Gastroesophageal sphincter (tissue), 4 donors: ENCODE results near the gene SEMA3D. TPM values are rescaled to one million over a fixed set of nuclear protein-coding genes. Genes with fewer than 3 reads are reported as not detected.

Experiments
- ATAC-seq: fragments of 150-250 bp; one replicate; pipeline ENCODE4 v1.9.1; 2016; ENCODE audit warnings: mild to moderate bottlenecking, moderate library complexity
- H3K27ac ChIP-seq, 4 donors: fragments of 200-600 bp; sonication (generic) in 3 of 4; 1 replicate in 3 of 4; 2 replicates in 1 of 4; pipeline ENCODE4 v1.5.1; 2016 to 2019
- H3K27me3 ChIP-seq: fragments of 200-600 bp; sonication (generic); one replicate; pipeline ENCODE4 v1.5.1; 2019
- H3K36me3 ChIP-seq, 2 donors: fragments of 200-600 bp; sonication (generic); one replicate each; pipeline ENCODE4 v1.5.1; 2019; ENCODE audit warnings: control low read depth in 1 of 2
- H3K4me1 ChIP-seq, 3 donors: fragments of 200-600 bp; sonication (generic); 1 replicate in 2 of 3; 2 replicates in 1 of 3; pipeline ENCODE4 v1.5.1; 2016 to 2019; ENCODE audit warnings: control low read depth in 2 of 3
- H3K4me3 ChIP-seq, 2 donors: fragments of 200-600 bp; sonication (generic); one replicate each; pipeline ENCODE4 v1.5.1; 2019; ENCODE audit warnings: mild to moderate bottlenecking in 1 of 2, moderate library complexity in 1 of 2
- H3K9me3 ChIP-seq, 3 donors: fragments of 200-600 bp; sonication (generic); one replicate each; pipeline ENCODE4 v1.5.1; 2017 to 2019; ENCODE audit warnings: control low read depth in 2 of 3
- CTCF ChIP-seq, 4 experiments: fragments of 200-600 bp in 2 of 4; fragments of 450-650 bp in 2 of 4; sonication (generic) in 1 of 4; IDR thresholded peaks; one replicate each; pipeline ENCODE4 v1.5.1; 2017 to 2019; ENCODE audit warnings: antibody characterized with exemption in 4 of 4, mild to moderate bottlenecking in 2 of 4, moderate library complexity in 2 of 4
- EP300 ChIP-seq: sonication (generic); formaldehyde crosslinking; IDR thresholded peaks from one replicate; pipeline ENCODE4 v1.6.1; 2017; ENCODE audit warnings: antibody characterized with exemption, mild to moderate bottlenecking
- POLR2A ChIP-seq, 2 donors: fragments of 450-650 bp; IDR thresholded peaks; one replicate each; pipeline ENCODE4 v1.6.1; 2017; ENCODE audit warnings: antibody characterized with exemption in 2 of 2, mild to moderate bottlenecking in 2 of 2, moderate library complexity in 1 of 2
- POLR2AphosphoS5 ChIP-seq: sonication (generic); formaldehyde crosslinking; IDR thresholded peaks from one replicate; pipeline ENCODE4 v1.6.1; 2017; ENCODE audit warnings: antibody characterized with exemption
- WGBS, 2 donors: methylation state at CpG; one replicate each; pipeline ENCODE4 v1.1.5; 2018; ENCODE audit warnings: low coverage in 1 of 2; 5-methylcytosine and 5-hydroxymethylcytosine counted together
- total RNA-seq, 4 donors: library from RNA; depleted of rRNA; stranded (reverse); fragments of >200 nt; gene quantifications; one replicate each; pipeline ENCODE4 v1.1.0, GENCODE V29; 2016

The SEMA3D gene
- total RNA-seq, 4 donors from 2014 or later: 0.27 to 24.6 (median 6.5) TPM

GRCh38 chr7:85052056-85052737 is 134.7 kb downstream of the SEMA3D start:
- no peaks in the 10 kb centered on the region for H3K4me1 ChIP-seq
- no peak overlapping the region for H3K4me3 ChIP-seq
- no peaks in the 10 kb centered on the region for H3K27me3 ChIP-seq
- TF ChIP-seq POLR2A (IDR thresholded peaks at IDR 0.05) (no peak), CTCF (IDR thresholded peaks at IDR 0.05) (no peak), POLR2AphosphoS5 (no peak), EP300 (no peak)
- H3K27ac ChIP-seq: no peak overlapping the region
- H3K9me3 ChIP-seq: no peaks in the 10 kb centered on the region
- 88 to 90% methylated on average over 4 of the region's 4 CpGs for WGBS, 2 donors
- H3K36me3 ChIP-seq: no peaks in the 10 kb centered on the region
- no peak for ATAC-seq

DNA sequence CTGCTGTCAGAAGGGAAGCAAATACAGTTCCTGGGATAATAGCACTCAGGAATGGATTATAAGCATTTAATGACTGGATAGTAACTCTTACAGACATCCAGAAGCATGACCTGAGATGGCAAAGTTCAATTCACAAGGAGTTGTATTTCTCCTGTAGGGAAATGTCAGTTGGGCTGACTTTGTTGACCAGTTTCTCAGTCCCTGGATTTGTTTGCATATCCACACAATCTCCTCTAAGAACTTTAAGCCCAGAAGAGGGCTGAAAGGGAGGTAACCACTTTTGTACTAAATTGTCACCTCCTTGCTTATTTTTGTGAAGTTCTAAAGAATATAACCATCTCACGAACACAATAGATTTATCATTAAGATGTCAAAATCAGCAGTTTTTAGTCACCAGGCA is 140.3 kb downstream of the SEMA3D start:
- H3K27me3 ChIP-seq: no peaks in the 10 kb centered on the region
- TF ChIP-seq POLR2A (IDR thresholded peaks at IDR 0.05) (no peak), CTCF (IDR thresholded peaks at IDR 0.05) (no peak), EP300 (no peak), POLR2AphosphoS5 (no peak)
- H3K36me3 ChIP-seq: no peaks in the 10 kb centered on the region
- H3K9me3 ChIP-seq: no peaks in the 10 kb centered on the region
- no peaks in the 10 kb centered on the region for H3K4me1 ChIP-seq
- H3K4me3 ChIP-seq: no peak overlapping the region
- WGBS, 2 donors: 88 to 100% methylated on average over 1 of the region's 1 CpG
- no peak for ATAC-seq
- H3K27ac ChIP-seq: no peak overlapping the region

DNA sequence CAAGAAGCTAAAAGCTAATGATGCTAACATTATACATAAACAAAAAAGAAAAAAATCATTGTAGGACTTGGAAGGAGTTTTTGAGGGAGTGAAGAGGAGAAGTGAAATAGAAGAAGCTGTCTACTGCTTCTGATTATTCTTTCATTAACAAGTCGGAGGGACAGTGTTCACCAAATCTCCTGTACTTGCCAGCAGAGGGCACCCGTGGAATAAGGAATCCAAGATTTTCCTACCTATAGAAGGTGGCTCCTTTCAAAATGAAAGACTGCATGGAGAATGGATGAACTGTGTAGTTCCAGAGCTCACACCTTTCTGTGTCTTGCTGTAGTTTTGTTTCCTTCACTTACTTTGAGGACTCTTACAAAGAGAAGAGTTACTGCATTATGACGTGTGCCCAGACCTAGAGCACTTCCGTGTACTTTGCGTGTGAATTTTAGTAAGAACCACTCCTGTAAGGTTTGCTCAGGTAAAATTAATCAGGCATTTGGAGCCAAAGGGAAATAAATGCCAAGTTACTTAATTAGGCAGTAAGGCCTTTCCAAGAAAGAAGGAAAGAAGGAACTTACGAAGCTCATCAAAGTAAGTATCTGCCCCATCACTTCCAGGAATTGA is 145.1 kb downstream of the SEMA3D start:
- Histone ChIP-seq H3K27me3 (peaks cover 6% of the 10 kb centered on the region), H3K4me1 (no peaks in the 10 kb centered on the region), H3K4me3 (no peak overlapping the region), H3K9me3 (no peaks in the 10 kb centered on the region), H3K27ac (no peak overlapping the region), H3K36me3 (no peaks in the 10 kb centered on the region)
- ATAC-seq: no peak
- WGBS, 2 donors: 55 to 59% methylated on average over 6 of the region's 6 CpGs
- peak; percentile 42 to 71 (median 60) for TF ChIP-seq CTCF (IDR thresholded peaks at IDR 0.05)
- no peak for TF ChIP-seq POLR2A (IDR thresholded peaks at IDR 0.05)
- TF ChIP-seq EP300: no peak

DNA sequence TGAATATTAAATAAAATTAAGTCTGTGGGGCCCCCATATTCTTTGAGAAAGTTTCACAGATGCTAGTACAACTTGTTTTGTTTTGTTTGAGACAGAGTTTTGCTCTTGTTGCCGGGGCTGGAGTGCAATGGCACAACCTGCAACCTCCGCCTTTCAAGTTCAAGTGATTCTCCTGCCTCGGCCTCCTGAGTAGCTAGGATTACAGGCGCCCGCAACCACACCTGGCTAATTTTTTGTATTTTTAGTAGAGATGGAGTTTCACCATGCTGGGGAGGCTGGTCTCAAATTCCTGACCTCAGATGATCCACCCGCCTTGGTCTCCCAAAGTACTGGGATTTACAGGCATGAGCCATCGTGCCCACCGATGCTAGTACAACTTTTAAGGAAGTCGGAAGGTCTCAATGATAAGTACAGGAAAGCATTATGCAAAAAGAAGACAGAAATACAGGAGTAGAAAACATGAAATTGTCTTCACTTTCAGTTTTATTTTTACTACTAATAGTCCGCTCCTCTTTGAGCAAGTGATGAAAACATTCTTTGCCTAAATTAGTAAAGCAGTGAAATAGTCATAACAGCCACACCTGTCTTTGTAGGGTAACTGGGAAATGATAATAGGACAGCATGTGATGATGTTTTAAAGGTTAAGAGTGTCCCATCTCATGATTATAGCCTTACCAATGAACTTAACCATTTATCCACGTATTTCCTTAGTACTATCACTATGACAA is 147.5 kb downstream of the SEMA3D start:
- Histone ChIP-seq H3K4me1 (no peaks in the 10 kb centered on the region), H3K27me3 (peaks cover 6% of the 10 kb centered on the region), H3K4me3 (no peak overlapping the region), H3K36me3 (no peaks in the 10 kb centered on the region), H3K9me3 (no peaks in the 10 kb centered on the region), H3K27ac (no peak overlapping the region)
- ATAC-seq: no peak
- TF ChIP-seq POLR2AphosphoS5: no peak
- no peak for TF ChIP-seq EP300
- no peak for TF ChIP-seq POLR2A (IDR thresholded peaks at IDR 0.05)
- no peak for TF ChIP-seq CTCF (IDR thresholded peaks at IDR 0.05)
- WGBS, 2 donors: 82 to 92% methylated on average over 10 to 11 of the region's 11 CpGs

- Histone ChIP-seq H3K36me3 (no peaks in the 10 kb centered on the region), H3K9me3 (no peaks in the 10 kb centered on the region), H3K27ac (no peak overlapping the region), H3K27me3 (peaks cover 6% of the 10 kb centered on the region), H3K4me1 (no peaks in the 10 kb centered on the region), H3K4me3 (no peak overlapping the region)
- ATAC-seq: no peak
- 33 to 62% methylated on average over 2 of the region's 2 CpGs for WGBS, 2 donors
- TF ChIP-seq EP300 (no peak), CTCF (IDR thresholded peaks at IDR 0.05) (no peak), POLR2AphosphoS5 (no peak), POLR2A (IDR thresholded peaks at IDR 0.05) (no peak)
Observed at GRCh38 chr7:85038466-85038865, 148.4 kb downstream of the SEMA3D start.
